HFFc6 (cell line): ENCODE results near the gene FYN. TPM values are rescaled to one million over a fixed set of nuclear protein-coding genes. Genes with fewer than 3 reads are reported as not detected.

ENCODE experiments used
- DNase-seq: peaks from one replicate; pipeline ENCODE4 v3.0.0-alpha.2; 2018
- H3K27ac Mint-ChIP-seq: 2 replicates; pipeline ENCODE4 v1.8.0; 2020; ENCODE audit warnings: mild to moderate bottlenecking, mixed read lengths
- H3K27me3 Mint-ChIP-seq: 2 replicates; pipeline ENCODE4 v1.8.0; 2021; ENCODE audit warnings: mild to moderate bottlenecking, moderate library complexity, mixed read lengths; ENCODE audit not compliant: insufficient read depth
- H3K36me3 Mint-ChIP-seq: 2 replicates; pipeline ENCODE4 v1.8.0; 2021; ENCODE audit warnings: low read depth, mixed read lengths
- H3K4me1 Mint-ChIP-seq: 2 replicates; pipeline ENCODE4 v1.8.0; 2020; ENCODE audit warnings: low read depth, mixed read lengths
- H3K4me3 Mint-ChIP-seq: 2 replicates; pipeline ENCODE4 v1.8.0; 2020; ENCODE audit warnings: mild to moderate bottlenecking, moderate library complexity, mixed read lengths
- H3K9me3 Mint-ChIP-seq: 2 replicates; pipeline ENCODE4 v1.8.0; 2020; ENCODE audit warnings: mild to moderate bottlenecking, mixed read lengths
- CTCF ChIP-seq: fragments of 200-600 bp; sonication (generic); IDR thresholded peaks from 2 replicates; pipeline ENCODE4 v1.5.0; 2021; ENCODE audit warnings: antibody characterized with exemption, mild to moderate bottlenecking
- total RNA-seq, 6 experiments: library from RNA; stranded (reverse); fragmentation: NEBNext Ultra II Directional; extraction: Animal tissue kit (Norgen Biotek cat#: 25700); gene quantifications; 2 replicates in 1 of 6; 3 replicates in 5 of 6; pipeline ENCODE4 v1.2.3, GENCODE V29; 2021

Gene FYN
- total RNA-seq, 6 experiments from 2014 or later, result 41.5 to 59.9 (median 49.7) TPM

DNA sequence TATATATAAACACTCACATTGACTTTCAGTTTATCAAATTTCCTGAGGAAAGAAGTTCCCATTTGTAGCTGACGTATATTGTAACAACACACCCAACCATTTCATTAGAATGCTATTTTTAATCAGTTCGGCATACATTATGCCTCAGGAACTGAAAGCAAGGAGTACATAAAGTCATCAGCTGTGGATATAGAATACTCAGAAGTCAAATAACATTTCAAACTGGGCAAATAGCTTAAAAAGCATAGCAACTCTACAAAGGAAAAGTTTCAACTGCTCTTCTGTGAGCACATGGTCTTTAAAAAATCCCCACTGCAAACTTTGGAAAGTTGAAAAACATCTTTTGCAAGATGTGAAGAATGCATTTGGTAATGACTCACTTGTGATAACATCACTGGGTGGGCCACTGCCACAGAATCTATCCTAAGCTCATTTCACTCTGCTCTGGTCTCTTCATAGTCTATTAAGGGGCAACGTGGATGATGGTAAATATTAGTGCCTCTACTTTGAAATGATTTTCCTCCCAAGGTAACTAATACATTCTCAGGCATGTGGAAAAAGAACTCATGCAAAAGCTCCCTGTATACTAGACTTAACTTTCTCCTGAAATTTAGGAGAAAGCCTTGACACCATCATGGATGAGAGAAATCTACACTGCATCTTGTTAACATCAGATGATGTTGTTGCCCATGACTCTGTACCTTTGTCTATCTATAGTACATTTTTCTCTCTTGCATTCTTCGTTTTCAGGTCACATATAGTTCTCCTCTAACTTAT is 49.2 kb downstream of the FYN start:
- Mint-ChIP-seq H3K4me3 (peak overlapping the region; percentile 90), H3K4me1 (peaks cover 48% of the 10 kb centered on the region), H3K27ac (peak overlapping the region; percentile 96), H3K36me3 (no peaks in the 10 kb centered on the region; the same call in 1 of the 2 replicates), H3K27me3 (no peaks in the 10 kb centered on the region), H3K9me3 (no peaks in the 10 kb centered on the region)
- peak; percentile 61 for DNase-seq
- no peak for TF ChIP-seq CTCF

DNA sequence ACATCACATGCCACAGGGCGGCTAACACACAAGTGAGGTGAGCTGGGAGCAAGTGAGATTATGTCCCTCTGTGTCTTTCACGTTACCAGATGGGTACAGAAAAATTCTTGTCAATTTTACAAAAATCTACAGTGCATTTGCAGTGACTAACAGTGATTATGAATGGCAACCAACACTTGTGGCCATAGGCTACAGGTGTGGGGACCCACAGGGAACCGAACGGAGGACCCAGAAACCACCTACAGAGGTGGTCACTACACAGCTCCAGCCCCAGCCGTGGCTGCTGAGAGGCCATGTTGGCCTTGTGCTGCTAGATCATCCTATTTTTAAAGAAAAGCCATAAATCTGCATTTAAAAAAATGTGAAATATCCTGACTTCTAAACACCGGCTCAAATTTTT is 50.2 kb downstream of the FYN start:
- no peaks in the 10 kb centered on the region for H3K9me3 Mint-ChIP-seq
- no peak for TF ChIP-seq CTCF
- no peak for DNase-seq
- H3K27ac Mint-ChIP-seq, result peak overlapping the region; percentile 96
- no peaks in the 10 kb centered on the region for H3K27me3 Mint-ChIP-seq
- peak overlapping the region; percentile 90 for H3K4me3 Mint-ChIP-seq
- H3K36me3 Mint-ChIP-seq, result no peaks in the 10 kb centered on the region
- peaks cover 58% of the 10 kb centered on the region for H3K4me1 Mint-ChIP-seq

- no peaks in the 10 kb centered on the region for H3K9me3 Mint-ChIP-seq
- no peak for TF ChIP-seq CTCF
- no peak overlapping the region for H3K4me3 Mint-ChIP-seq
- H3K27me3 Mint-ChIP-seq, result no peaks in the 10 kb centered on the region
- H3K4me1 Mint-ChIP-seq, result peaks cover 41% of the 10 kb centered on the region
- no peak for DNase-seq
- H3K27ac Mint-ChIP-seq, result no peak overlapping the region
- H3K36me3 Mint-ChIP-seq, result peaks cover 5% of the 10 kb centered on the region; the same call in 1 of the 2 replicates
Measured at GRCh38 chr6:111819458-111819857, 53.8 kb downstream of the FYN start.

GRCh38 chr6:111818539-111819226 is 54.6 kb downstream of the FYN start:
- peak; percentile 25 for DNase-seq
- peaks cover 5% of the 10 kb centered on the region; the same call in 1 of the 2 replicates for H3K36me3 Mint-ChIP-seq
- H3K4me1 Mint-ChIP-seq, result peaks cover 39% of the 10 kb centered on the region
- TF ChIP-seq CTCF, result no peak
- no peaks in the 10 kb centered on the region for H3K27me3 Mint-ChIP-seq
- H3K9me3 Mint-ChIP-seq, result no peaks in the 10 kb centered on the region
- 0 out of 2 replicates have a peak overlapping the region, but pooled peaks have one; percentile 0 for H3K27ac Mint-ChIP-seq
- no peak overlapping the region for H3K4me3 Mint-ChIP-seq

DNA sequence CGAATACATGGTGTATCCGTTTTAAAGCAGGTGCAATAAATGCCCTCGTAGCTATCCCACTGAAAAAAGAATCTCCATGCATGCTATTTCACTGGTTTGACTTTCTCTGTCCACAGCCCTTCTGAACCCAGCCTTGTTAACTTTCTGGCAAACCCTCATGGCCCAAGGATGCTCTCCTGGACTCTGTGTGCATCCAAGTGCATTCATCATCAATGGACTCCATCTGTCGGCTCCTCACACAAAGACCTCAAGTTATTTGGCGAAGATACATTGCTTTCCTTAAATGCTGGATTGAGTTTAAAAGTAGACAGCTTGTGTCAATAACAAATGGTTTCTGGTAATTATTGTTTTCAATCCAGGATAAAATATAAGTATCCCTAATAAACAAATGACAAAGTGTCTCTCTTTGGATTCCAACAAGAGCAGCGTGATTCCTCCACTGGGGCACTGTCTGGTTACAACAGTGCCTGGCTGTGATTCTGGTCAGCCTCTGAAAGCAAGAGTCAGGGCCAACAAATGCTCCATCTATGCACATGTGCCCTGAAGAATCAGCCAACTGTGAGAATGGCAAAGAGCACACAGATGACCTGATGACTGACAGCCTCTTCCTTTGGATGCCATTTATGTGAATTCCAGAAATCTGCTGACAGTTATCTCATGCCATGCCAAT is 55.7 kb downstream of the FYN start:
- no peaks in the 10 kb centered on the region for H3K27me3 Mint-ChIP-seq
- no peak overlapping the region for H3K27ac Mint-ChIP-seq
- peaks cover 5% of the 10 kb centered on the region; the same call in 1 of the 2 replicates for H3K36me3 Mint-ChIP-seq
- no peak for TF ChIP-seq CTCF
- no peaks in the 10 kb centered on the region for H3K9me3 Mint-ChIP-seq
- no peak overlapping the region for H3K4me3 Mint-ChIP-seq
- no peak for DNase-seq
- peaks cover 39% of the 10 kb centered on the region for H3K4me1 Mint-ChIP-seq
